ENCODE results near the gene CNN1.
"Not testable (repeated sequence)": the region's sequence is repeated elsewhere in the genome, so short reads cannot be mapped to it uniquely, and the experiment has no call there.

CNN1 gene

DNA sequence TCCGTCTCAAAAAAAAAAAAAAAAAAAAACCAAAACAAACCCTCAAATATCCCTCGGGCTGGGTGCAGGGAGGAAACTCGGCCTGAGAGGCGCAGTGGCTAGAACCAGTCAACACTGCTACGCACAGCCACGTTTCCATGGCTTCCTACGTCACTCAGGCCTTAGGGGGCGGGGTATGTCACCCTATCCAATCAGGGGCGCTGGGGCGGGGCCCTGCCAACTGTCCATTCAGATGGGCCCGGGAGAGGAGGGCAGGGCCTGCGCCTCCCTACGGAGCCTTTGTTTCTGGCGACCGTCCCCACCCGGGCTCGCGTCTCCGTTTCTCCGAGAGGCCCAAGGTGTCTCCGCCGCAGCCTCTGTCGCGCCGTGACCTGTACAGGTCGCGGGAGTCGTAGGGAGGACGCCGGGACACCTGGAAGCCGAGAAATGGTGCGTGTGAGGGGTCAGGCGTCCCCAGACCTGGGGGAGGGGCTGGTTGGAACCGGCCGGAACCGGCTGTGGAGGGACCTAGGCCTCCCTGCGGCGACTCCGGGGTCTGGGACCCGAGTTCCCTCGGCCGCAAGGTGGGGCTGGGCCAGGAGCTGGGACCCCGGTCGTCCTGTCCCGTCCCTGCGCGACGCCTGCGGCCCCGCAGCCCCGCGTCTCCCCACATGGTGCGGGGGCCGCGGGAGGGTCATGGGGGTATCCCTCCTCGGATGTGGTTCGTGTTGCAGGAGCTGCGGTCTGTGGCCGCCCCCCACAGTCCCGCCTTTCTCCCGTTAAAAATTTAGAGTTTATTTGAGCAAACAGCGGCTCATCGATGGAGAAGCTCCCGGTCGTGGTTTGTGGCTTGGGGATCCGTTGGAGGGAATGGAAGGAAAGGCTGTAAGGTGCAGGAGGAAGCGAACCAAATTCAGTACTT, 58.8 kb downstream of the CNN1 start, which contains the start of gene ZNF627:
TSS of gene ZNF627 (plus strand) at position 282 of the 901 bp plus-strand sequence. CDS start at position 427, 145 bp downstream.
- DNase-seq (ENCODE audit: extremely low spot score, insufficient read length, low read depth) (peak; percentile 98), FAIRE-seq (peak; percentile 96)

DNA sequence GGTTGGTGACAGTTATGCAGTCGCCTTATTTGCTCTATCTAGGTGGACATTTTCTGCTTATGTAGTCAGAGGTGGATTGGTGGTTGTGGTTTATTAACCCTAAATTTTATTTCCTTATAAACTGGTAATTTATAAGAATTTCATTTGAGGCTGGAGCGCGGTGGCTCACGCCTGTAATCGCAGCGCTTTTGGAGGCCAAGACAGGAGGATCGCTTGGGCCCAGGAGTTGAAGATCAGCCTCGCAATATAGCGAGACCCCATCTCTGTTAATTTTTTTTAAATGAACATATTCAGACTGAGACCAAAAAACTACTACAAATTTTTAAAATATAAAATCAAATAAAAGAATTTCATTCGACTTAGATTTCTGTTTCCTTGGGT, 59.4 kb downstream of the CNN1 start:
- peak; percentile 21 for FAIRE-seq

DNA sequence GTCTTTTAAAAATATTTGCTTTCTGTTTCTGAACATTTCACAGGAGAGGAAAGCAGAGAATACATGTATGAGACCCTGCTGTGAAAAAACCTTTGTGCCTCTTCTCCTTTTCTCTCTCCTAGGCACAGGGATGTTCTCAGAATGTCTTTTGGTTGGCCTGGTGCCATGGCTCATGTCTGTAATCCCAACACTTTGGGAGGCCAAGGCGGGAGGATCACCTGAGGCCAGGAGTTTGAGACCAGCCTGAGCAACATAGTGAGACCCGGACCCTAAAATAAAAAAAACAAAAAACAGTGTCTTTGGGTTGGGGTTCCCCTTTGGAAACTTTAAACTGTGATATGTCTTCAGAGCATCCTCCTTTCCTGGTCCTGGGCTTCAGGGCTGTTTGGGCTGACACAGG, 60.1 kb downstream of the CNN1 start:
- DNase-seq (ENCODE audit: extremely low spot score, insufficient read length, low read depth): no peak
- no peak for FAIRE-seq

More for the DNA sequence above, 59.4 kb downstream of the CNN1 start:
- no peak for DNase-seq (ENCODE audit: extremely low spot score, insufficient read length, low read depth)

DNA sequence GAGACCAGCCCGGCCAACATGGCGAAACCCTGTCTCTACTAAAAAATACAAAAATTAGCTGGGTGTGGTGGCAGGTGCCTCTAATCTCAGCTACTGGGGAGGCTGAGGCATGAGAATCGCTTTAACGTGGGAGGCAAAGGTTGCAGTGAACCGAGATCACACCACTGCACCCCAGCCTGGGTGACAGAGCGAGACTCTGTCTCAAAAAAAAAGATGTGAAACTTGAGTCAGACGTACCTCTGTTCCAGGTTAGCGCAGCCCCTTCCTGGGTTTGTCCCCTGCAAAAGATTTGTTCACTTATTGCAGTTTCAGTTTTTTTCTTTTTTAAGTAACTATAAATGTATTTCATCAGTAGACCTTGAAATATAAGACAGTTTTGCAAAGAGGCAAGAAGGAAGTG, 61.1 kb downstream of the CNN1 start:
- FAIRE-seq; DNase-seq (ENCODE audit: extremely low spot score, insufficient read length, low read depth): not testable (repeated sequence)

All from GM18507 (cell line).